Stimulated activated CD8-positive, alpha-beta memory T cell treated with anti-CD3 and anti-CD28 coated beads, Interleukin-2, amount 100 ng/mL, for 48 hours (primary cell): ENCODE measurements around the gene LRRC10.
A peak's percentile ranks its signal among the peaks of the same experiment; 100 is the strongest.
"Not testable (repeated sequence)": the region's sequence is repeated elsewhere in the genome, so short reads cannot be mapped to it uniquely, and the experiment has no call there.

Source experiments
- DNase-seq, 2 donors: peaks; one replicate each; pipeline ENCODE4 v3.0.0-alpha.2; 2020; ENCODE audit warnings: low read depth in 2 of 2

LRRC10 gene

GRCh38 chr12:69619050-69619449 lies 8.3 kb upstream of the LRRC10 start:
- DNase-seq, result no peak

DNA sequence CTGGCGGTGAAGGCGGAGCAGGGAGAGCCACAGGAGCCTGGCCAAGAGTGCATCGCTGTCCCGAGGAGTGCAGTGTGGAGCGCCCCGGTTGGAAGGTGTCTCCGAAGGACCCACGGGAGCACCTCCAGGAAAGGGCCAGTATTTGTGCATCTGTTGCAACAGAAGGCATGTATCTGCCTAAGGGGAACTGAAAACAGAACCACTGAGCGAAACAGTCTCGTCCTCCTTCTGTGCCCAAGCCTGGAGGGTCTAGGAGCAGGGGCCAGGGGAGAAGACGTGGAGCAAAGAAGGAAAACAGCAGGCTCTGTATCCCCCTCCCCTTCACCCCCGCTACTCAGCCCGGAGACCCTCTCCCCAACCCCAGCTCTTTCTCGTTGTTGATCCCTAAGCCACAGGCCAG lies 5.3 kb upstream of the LRRC10 start:
- DNase-seq, result no peak

DNA sequence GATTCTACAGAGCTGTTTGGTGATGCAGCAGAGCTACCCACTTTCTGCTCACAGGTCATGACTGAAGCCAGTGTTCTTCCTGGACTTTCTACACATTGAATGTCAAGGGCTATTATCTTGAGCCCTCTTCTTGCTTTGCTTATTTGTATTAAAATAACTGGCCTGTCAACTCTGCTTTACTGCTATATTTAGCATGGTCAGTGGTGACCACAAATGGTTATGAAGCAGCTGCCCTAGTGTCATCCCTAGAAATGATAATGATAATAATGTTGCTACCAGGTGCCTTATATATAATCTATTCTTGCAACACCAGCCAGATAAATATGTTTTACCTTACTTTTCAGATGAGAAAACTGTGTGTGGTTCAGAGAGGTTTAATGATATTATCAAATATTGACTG lies 2.6 kb upstream of the LRRC10 start:
- no peak for DNase-seq

DNA sequence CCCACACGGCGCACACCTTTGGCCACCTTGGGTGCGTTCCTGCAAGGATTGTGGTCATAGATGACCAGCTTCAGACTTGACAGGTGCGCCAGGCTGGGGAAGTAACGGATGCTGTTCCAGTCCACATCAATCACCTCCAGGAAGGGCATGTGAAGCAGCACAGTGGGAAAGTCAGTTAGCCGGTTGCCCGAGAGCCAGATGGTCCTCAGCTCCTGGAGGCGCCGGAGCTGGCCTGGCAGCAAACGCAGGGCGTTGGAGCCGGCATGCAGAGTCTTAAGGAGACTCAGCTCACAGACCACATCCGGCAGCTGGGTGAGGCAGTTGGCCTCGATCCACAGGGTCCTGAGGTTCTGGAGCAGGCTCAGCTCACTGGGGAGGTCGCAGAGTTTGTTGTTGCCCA lies 581 bp downstream of the LRRC10 start:
- no peak for DNase-seq

GRCh38 chr12:69608114-69608513 lies 2.6 kb downstream of the LRRC10 start:
- DNase-seq, result no peak

DNA sequence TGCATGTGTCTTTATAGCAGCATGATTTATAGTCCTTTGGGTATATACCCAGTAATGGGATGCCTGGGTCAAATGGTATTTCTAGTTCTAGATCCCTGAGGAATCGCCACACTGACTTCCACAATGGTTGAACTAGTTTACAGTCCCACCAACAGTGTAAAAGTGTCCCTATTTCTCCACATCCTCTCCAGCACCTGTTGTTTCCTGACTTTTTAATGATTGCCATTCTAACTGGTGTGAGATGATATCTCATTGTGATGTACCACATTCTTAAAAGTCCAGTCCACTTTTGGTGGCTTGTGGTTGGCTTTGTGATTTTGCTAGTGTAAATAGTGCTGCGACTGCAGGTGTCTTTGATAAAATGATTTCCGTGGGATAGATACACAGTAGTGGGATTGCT lies 6.4 kb downstream of the LRRC10 start:
- DNase-seq, result not testable (repeated sequence)

- DNase-seq, result not testable (repeated sequence)
Observed at GRCh38 chr12:69603556-69603955, 7.2 kb downstream of the LRRC10 start.

DNA sequence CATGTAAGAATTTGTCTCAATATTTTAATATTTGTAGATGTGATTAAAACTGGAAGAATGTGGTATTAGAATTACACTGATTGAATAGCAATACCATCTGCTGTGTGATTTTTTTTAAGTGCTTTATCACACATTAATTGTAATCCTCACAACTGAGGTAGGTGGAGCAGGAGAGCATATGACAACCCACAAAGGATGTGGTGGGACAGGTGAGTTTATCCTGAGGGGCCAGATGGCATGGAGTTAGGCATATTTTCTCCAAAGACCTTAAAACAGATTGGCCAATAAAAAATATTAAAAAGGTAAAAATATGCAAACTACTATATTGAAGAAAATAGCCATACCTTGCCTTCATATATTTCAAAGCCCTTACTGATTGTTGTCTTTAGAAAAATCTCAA lies 7.8 kb downstream of the LRRC10 start:
- no peak for DNase-seq

GRCh38 chr12:69601962-69602685 lies 8.6 kb downstream of the LRRC10 start:
- no peak for DNase-seq

DNA sequence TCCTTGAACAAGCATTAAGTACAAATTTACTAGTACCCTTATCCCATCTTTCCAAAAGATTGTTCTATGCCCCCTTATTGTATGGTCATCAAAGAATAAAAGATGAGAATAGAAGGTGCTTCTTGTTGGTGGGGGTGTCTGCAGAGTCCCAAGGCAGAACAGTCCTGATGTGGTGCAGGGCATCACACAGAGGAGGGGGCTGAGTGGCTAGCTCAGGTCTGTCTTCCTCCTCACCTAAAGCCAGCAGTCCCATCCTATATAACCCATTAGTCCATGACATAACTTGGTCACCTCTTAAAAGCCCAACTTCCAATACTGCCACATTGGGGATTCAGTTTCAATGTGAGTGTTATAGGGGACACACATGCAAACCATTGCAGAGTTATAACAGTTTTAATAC lies 9.9 kb downstream of the LRRC10 start:
- no peak for DNase-seq

- DNase-seq, result no peak
Observed at GRCh38 chr12:69598174-69598753, 12.4 kb downstream of the LRRC10 start.

GRCh38 chr12:69595689-69596088 lies 15.0 kb downstream of the LRRC10 start:
- no peak for DNase-seq

GRCh38 chr12:69589082-69589481 lies 21.6 kb downstream of the LRRC10 start:
- no peak for DNase-seq

- no peak for DNase-seq
Observed at GRCh38 chr12:69588527-69588926, 22.2 kb downstream of the LRRC10 start.

DNA sequence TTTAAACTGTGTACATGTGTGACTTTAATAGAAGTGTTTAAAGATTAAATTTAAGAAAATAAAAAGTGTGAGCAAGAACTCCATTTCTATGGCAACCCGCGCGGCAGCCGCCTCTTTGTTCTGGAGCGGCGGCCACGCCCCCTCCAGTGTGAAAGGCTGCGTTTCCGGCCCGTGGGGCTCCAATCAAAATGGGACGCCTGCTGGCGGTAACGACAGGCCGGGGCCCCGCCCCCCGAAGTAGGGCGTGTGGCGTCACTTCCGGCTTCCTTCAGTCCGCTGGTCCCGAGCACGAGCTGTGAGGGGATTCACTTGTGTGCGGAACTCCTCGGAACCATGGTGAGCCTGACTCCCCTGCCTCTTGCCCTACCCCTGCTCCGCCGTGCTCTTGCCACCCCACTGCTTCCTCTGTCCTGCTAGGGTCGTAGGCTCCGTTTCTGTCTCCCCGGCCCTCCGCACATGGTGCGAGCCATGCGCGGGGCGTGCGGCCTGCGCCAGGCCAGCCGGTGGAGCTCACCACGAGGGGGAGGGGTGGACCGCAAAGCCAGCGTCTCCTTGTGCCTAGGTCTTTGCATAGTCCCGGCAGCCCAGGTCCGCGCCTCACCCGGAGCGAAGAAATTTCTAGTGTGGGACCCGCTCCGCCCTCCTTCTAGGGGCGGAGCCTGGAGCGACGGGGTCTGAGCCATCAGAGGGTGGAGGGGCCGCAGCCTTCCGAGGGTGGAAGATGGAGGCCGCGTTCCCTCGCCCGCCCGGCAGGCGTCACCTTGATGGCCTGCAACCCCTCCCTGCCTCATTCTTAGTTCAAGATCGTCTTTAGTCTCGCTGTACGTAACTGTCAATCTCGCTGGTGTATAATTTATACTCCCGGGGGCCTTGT lies 25.3 kb downstream of the LRRC10 start, which contains the start of gene CCT2:
TSS of gene CCT2 (plus strand) at position 271 of the 874 bp plus-strand sequence. CDS start at position 334, 63 bp downstream.
- peak; percentile 93 for DNase-seq

GRCh38 chr12:69583203-69583602 lies 27.5 kb downstream of the LRRC10 start:
- DNase-seq, result no peak

DNA sequence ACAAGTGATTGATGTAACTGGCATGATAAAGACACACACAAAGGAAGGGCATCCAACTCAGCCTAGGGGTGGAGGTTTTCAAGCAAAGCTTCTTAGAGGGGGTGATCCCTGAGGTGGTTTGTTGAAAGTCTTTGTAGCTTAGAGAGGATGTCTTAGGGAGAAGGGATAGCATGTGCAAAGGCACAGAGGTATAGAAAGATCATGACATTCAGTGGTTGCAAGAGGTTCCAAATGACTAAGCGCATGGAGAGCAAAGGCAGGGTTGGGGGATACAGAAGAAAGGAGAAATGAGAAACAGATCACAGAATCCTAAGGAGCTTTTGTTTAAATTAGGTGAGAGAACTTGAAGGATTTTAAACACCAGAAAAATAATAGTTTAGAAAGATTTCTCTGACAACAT lies 30.6 kb downstream of the LRRC10 start:
- no peak for DNase-seq

GRCh38 chr12:69579029-69579428 lies 31.7 kb downstream of the LRRC10 start:
- no peak for DNase-seq

DNA sequence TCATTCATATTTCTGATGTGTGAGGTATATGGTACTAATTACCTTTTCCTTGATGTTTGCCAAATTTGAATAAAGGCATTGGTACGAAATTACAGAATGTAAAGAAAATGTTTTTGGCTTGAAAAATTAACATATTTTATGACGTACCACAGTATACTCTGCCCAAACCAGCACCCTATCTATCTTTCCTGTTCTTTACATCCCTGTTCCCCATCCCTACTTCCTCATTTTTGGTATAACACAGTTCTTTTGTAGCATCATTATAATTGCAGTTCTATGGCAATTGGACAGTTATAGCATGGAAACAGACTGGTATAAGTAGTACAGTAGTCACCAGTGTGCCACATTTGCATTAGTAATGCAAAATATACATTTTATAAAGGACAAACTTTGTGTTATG lies 32.4 kb downstream of the LRRC10 start:
- DNase-seq, result no peak

DNA sequence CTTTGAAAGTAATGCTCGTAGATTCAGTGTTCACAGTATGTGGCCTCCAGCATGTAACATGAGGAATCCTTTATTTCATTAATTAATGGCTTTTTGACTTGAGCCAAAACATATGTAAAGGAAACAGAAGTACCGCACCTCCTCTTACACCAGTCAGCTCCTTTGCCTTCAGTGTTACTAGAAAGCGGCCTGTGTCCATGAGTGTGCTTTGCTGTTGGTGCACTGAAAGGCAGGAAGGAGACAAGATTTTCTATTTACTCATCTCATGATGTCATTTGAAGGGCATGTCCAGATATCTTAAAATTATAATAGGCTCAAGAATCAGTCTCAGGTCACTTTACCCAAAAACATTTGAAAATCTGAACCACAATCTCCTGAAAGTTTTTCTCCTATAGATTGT lies 35.4 kb downstream of the LRRC10 start:
- DNase-seq, result no peak

DNA sequence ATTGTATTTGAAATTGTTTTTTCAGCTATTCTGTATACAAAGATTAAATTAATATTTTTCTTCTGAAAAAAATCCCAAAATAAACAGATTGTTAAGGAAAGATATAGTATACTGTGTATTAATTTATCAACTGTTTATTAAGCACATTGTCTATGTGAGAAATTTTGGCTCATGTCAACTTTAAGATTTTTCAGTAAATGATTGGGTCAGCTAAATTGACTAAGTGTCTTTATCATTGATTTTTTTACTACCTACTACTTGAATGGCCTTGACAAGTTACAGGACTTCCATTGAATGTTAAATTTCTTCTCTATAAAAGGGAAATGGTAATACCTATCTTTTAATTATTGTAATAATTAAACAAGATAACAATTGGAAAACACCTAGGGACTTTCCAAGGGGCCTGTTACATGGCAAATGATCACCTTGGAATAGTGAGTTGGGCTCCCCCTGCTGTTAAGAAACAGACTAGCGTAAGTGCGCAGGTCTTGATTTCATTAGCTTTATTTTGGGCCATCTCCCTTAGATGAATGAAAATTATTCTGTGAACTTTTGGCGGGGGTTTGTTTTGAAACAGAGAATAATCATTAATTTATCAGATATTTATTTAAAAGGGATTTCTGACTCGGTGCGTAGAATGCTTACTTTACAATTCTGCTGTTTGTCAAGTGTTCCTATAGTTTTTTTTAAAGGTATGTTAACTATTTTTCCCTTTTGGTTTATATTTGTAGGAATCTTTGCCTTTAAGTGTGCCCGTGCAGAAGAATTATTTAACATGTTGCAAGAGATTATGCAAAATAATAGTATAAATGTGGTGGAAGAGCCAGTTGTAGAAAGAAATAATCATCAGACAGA lies 39.9 kb downstream of the LRRC10 start:
- DNase-seq, result peak; percentile 7
